Astrocyte (in vitro differentiated cells and primary cell): Measurements from ENCODE around the gene SKIL. TPM values are rescaled to one million over a fixed set of nuclear protein-coding genes. Genes with fewer than 3 reads are reported as not detected.

Experiments
- DNase-seq: peaks from one replicate; pipeline ENCODE4 v3.0.0-alpha.2; 2010; ENCODE audit warnings: low read depth
- FAIRE-seq: peaks from 2 replicates; lab custom pipeline; 2011; peaks lifted over from hg19 to GRCh38; lab: Jason Lieb, UNC
- H2AFZ ChIP-seq: 2 replicates; pipeline ENCODE4 v1.6.0; 2012; ENCODE audit warnings: low read depth, low read length, inconsistent platforms
- H3K27ac ChIP-seq: 2 replicates; pipeline ENCODE4 v1.5.1; 2011; ENCODE audit warnings: low read depth, low read length, inconsistent platforms
- H3K27me3 ChIP-seq: 2 replicates; pipeline ENCODE4 v1.6.0; 2011; ENCODE audit warnings: low read length, inconsistent platforms; ENCODE audit not compliant: insufficient read depth
- H3K36me3 ChIP-seq: 2 replicates; pipeline ENCODE4 v1.5.1; 2011; ENCODE audit warnings: low read length, inconsistent platforms; ENCODE audit not compliant: insufficient read depth
- H3K4me1 ChIP-seq: 2 replicates; pipeline ENCODE4 v1.5.1; 2011; ENCODE audit warnings: low read length, inconsistent platforms; ENCODE audit not compliant: insufficient read depth
- H3K4me2 ChIP-seq: 2 replicates; pipeline ENCODE4 v1.6.0; 2012; ENCODE audit warnings: low read length, inconsistent platforms
- H3K4me3 ChIP-seq: 2 replicates; pipeline ENCODE4 v1.5.1; 2011; ENCODE audit warnings: low read depth, mild to moderate bottlenecking, low read length, inconsistent platforms; ENCODE audit not compliant: insufficient read depth
- H3K79me2 ChIP-seq: 2 replicates; pipeline ENCODE4 v1.6.0; 2012; ENCODE audit warnings: mild to moderate bottlenecking, low read length, inconsistent platforms; ENCODE audit not compliant: insufficient read depth
- H3K9ac ChIP-seq: 2 replicates; pipeline ENCODE4 v1.6.0; 2012; ENCODE audit warnings: mild to moderate bottlenecking, low read length, inconsistent platforms
- H3K9me3 ChIP-seq: 2 replicates; pipeline ENCODE4 v1.5.1; 2012; ENCODE audit warnings: low read depth, mild to moderate bottlenecking, low read length, inconsistent platforms; ENCODE audit not compliant: insufficient read depth
- H4K20me1 ChIP-seq: 2 replicates; pipeline ENCODE4 v1.6.0; 2012; ENCODE audit warnings: low read length, inconsistent platforms; ENCODE audit not compliant: insufficient read depth
- H3K27ac Mint-ChIP-seq: one replicate; pipeline ENCODE4 v1.8.0; 2021; ENCODE audit warnings: mild to moderate bottlenecking, mixed read lengths; ENCODE audit not compliant: unreplicated experiment
- H3K27me3 Mint-ChIP-seq: one replicate; pipeline ENCODE4 v1.8.0; 2021; ENCODE audit warnings: low read depth, mixed read lengths; ENCODE audit not compliant: unreplicated experiment
- H3K36me3 Mint-ChIP-seq: one replicate; pipeline ENCODE4 v1.8.0; 2021; ENCODE audit warnings: low read depth, mixed read lengths; ENCODE audit not compliant: unreplicated experiment
- H3K4me1 Mint-ChIP-seq: one replicate; pipeline ENCODE4 v1.8.0; 2021; ENCODE audit warnings: low read depth, mixed read lengths; ENCODE audit not compliant: unreplicated experiment
- H3K4me3 Mint-ChIP-seq: one replicate; pipeline ENCODE4 v1.8.0; 2021; ENCODE audit warnings: mild to moderate bottlenecking, moderate library complexity, mixed read lengths; ENCODE audit not compliant: unreplicated experiment
- H3K9me3 Mint-ChIP-seq: one replicate; pipeline ENCODE4 v1.8.0; 2021; ENCODE audit warnings: mild to moderate bottlenecking, mixed read lengths; ENCODE audit not compliant: unreplicated experiment
- CTCF ChIP-seq: IDR thresholded peaks from 2 replicates; pipeline ENCODE4 v1.5.1; 2011; ENCODE audit warnings: low read depth, mild to moderate bottlenecking, inconsistent platforms, low read length, moderate library complexity; ENCODE audit not compliant: insufficient read depth
- EZH2 ChIP-seq: IDR thresholded peaks from 2 replicates; pipeline ENCODE4 v1.6.1; 2012; ENCODE audit warnings: mild to moderate bottlenecking, low read length, inconsistent platforms; ENCODE audit not compliant: insufficient read depth
- total RNA-seq: library from RNA; stranded (reverse); gene quantifications from 2 replicates; pipeline ENCODE4 v1.2.1, GENCODE V29; 2021

The SKIL gene
- total RNA-seq, 1 donor from 2014 or later = 156 TPM

GRCh38 chr3:170383567-170383966 lies 26.1 kb downstream of the SKIL start:
- Histone ChIP-seq H3K36me3 (peaks cover 51% of the 10 kb centered on the region), H3K27ac (no peak overlapping the region), H3K27me3 (no peaks in the 10 kb centered on the region), H4K20me1 (peaks cover 72% of the 10 kb centered on the region), H2AFZ (no peak overlapping the region), H3K4me1 (no peaks in the 10 kb centered on the region), H3K9ac (no peak overlapping the region), H3K4me3 (no peak overlapping the region), H3K4me2 (no peak overlapping the region), H3K9me3 (no peaks in the 10 kb centered on the region), H3K79me2 (peaks cover 77% of the 10 kb centered on the region)
- DNase-seq (peak; percentile 52), FAIRE-seq (no peak)
- TF ChIP-seq EZH2 = no peak
- TF ChIP-seq CTCF = no peak
- Mint-ChIP-seq H3K27ac (peak overlapping the region; percentile 51), H3K4me3 (peak overlapping the region; percentile 60), H3K36me3 (peaks cover 18% of the 10 kb centered on the region), H3K27me3 (no peaks in the 10 kb centered on the region), H3K9me3 (no peaks in the 10 kb centered on the region), H3K4me1 (peaks cover 12% of the 10 kb centered on the region)

GRCh38 chr3:170386468-170386867 lies 29.0 kb downstream of the SKIL start:
- no peak overlapping the region for H3K4me3 Mint-ChIP-seq
- H3K9me3 Mint-ChIP-seq = no peaks in the 10 kb centered on the region
- no peak overlapping the region for H3K27ac Mint-ChIP-seq
- H3K4me1 Mint-ChIP-seq = peaks cover 12% of the 10 kb centered on the region
- H3K36me3 ChIP-seq = peaks cover 57% of the 10 kb centered on the region
- H3K9ac ChIP-seq = no peak overlapping the region
- peaks cover 68% of the 10 kb centered on the region for H4K20me1 ChIP-seq
- H3K27ac ChIP-seq = no peak overlapping the region
- FAIRE-seq = no peak
- no peak overlapping the region for H3K4me2 ChIP-seq
- H3K36me3 Mint-ChIP-seq = peaks cover 20% of the 10 kb centered on the region
- TF ChIP-seq CTCF = no peak
- TF ChIP-seq EZH2 = no peak
- DNase-seq = no peak
- H3K4me1 ChIP-seq = no peaks in the 10 kb centered on the region
- no peaks in the 10 kb centered on the region for H3K9me3 ChIP-seq
- H3K4me3 ChIP-seq = no peak overlapping the region
- peaks cover 69% of the 10 kb centered on the region for H3K79me2 ChIP-seq
- H3K27me3 ChIP-seq = no peaks in the 10 kb centered on the region
- no peaks in the 10 kb centered on the region for H3K27me3 Mint-ChIP-seq
- no peak overlapping the region for H2AFZ ChIP-seq

- H3K4me1 ChIP-seq = no peaks in the 10 kb centered on the region
- H2AFZ ChIP-seq = no peak overlapping the region
- Mint-ChIP-seq H3K27ac (no peak overlapping the region), H3K9me3 (no peaks in the 10 kb centered on the region), H3K4me3 (no peak overlapping the region), H3K4me1 (peaks cover 12% of the 10 kb centered on the region), H3K27me3 (no peaks in the 10 kb centered on the region), H3K36me3 (peaks cover 22% of the 10 kb centered on the region)
- no peaks in the 10 kb centered on the region for H3K27me3 ChIP-seq
- no peak overlapping the region for H3K4me3 ChIP-seq
- no peak overlapping the region for H3K4me2 ChIP-seq
- no peaks in the 10 kb centered on the region for H3K9me3 ChIP-seq
- no peak overlapping the region for H3K9ac ChIP-seq
- no peak for FAIRE-seq
- peaks cover 66% of the 10 kb centered on the region for H3K36me3 ChIP-seq
- H4K20me1 ChIP-seq = peaks cover 70% of the 10 kb centered on the region
- peaks cover 76% of the 10 kb centered on the region for H3K79me2 ChIP-seq
- TF ChIP-seq CTCF (no peak), EZH2 (no peak)
- H3K27ac ChIP-seq = no peak overlapping the region
- peak; percentile 16 for DNase-seq
Observed at GRCh38 chr3:170387950-170388349, 30.4 kb downstream of the SKIL start.
